Measurements from ENCODE around the gene TMEM150A.
A peak's percentile ranks its signal among the peaks of the same experiment; 100 is the strongest.
"Not testable (repeated sequence)": the region's sequence is repeated elsewhere in the genome, so short reads cannot be mapped to it uniquely, and the experiment has no call there.

Gene TMEM150A

GRCh38 chr2:85602476-85603234, at the start of gene TMEM150A:
Gene TMEM150A, minus strand, starts transcription at chr2:85602698. Its CDS starts 750 bp downstream, at chr2:85601948.
- DNase-seq: peak; percentile 31 to 83

- no peak for DNase-seq
These were observed 49.6 kb upstream of the TMEM150A start for GRCh38 chr2:85652056-85652455.

- no peak for DNase-seq
These were observed 48.6 kb upstream of the TMEM150A start for GRCh38 chr2:85651097-85651496.

GRCh38 chr2:85650456-85650855, 48.0 kb upstream of the TMEM150A start:
- DNase-seq: no peak

GRCh38 chr2:85649201-85650190, 47.0 kb upstream of the TMEM150A start:
- no peak for DNase-seq

GRCh38 chr2:85648619-85649018, 46.1 kb upstream of the TMEM150A start:
- no peak for DNase-seq

GRCh38 chr2:85647823-85648526, 45.5 kb upstream of the TMEM150A start:
- DNase-seq: no peak

- DNase-seq: no peak
These were observed 43.7 kb upstream of the TMEM150A start for GRCh38 chr2:85646166-85646565.

- DNase-seq: no peak
These were observed 42.4 kb upstream of the TMEM150A start for GRCh38 chr2:85644909-85645308.

- DNase-seq: no peak
These were observed 40.2 kb upstream of the TMEM150A start for GRCh38 chr2:85642725-85643124.

- no peak for DNase-seq
These were observed 33.1 kb upstream of the TMEM150A start for GRCh38 chr2:85635636-85636035.

GRCh38 chr2:85635011-85635410, 32.5 kb upstream of the TMEM150A start:
- no peak for DNase-seq

- DNase-seq: no peak
These were observed 28.8 kb upstream of the TMEM150A start for GRCh38 chr2:85631316-85631715.

GRCh38 chr2:85628658-85629057, 26.2 kb upstream of the TMEM150A start:
- DNase-seq: no peak

- DNase-seq: no peak
These were observed 21.5 kb upstream of the TMEM150A start for GRCh38 chr2:85623991-85624390.

GRCh38 chr2:85621338-85621737, 18.8 kb upstream of the TMEM150A start:
- no peak for DNase-seq

GRCh38 chr2:85619617-85620016, 17.1 kb upstream of the TMEM150A start:
- DNase-seq: no peak

GRCh38 chr2:85617723-85618122, 15.2 kb upstream of the TMEM150A start:
- not testable (repeated sequence) for DNase-seq

GRCh38 chr2:85615413-85615728, 12.9 kb upstream of the TMEM150A start:
- no peak for DNase-seq

GRCh38 chr2:85614757-85615156, 12.3 kb upstream of the TMEM150A start:
- DNase-seq: not testable (repeated sequence)

GRCh38 chr2:85613717-85614515, 11.4 kb upstream of the TMEM150A start:
- DNase-seq: no peak

Data from cerebellar nuclear complex (tissue), 1 donor.